Heart right ventricle (tissue), 16 donors: ENCODE measurements around the gene ZSCAN10. TPM values are rescaled to one million over a fixed set of nuclear protein-coding genes. Genes with fewer than 3 reads are reported as not detected.

Source experiments
- ATAC-seq, 8 donors: fragments of 200-7000 bp; cut with Tn5 transposase; one replicate each; pipeline ENCODE4 v1.9.1; 2020; ENCODE audit warnings: mild to moderate bottlenecking in 8 of 8, moderate library complexity in 8 of 8, moderate number of reproducible peaks in 1 of 8
- DNase-seq, 2 donors: peaks; one replicate each; pipeline ENCODE4 v3.0.0-alpha.2; 2020
- H3K27ac ChIP-seq, 10 donors: fragments of 200-600 bp; sonication (generic) in 2 of 10; one replicate each; pipeline versions ENCODE4 v1.5.0 to v1.8.0; 2020 to 2022; ENCODE audit warnings: mild to moderate bottlenecking in 3 of 10
- H3K27me3 ChIP-seq, 7 donors: fragments of 200-600 bp; one replicate each; pipeline ENCODE4 v1.8.0; 2021 to 2022; ENCODE audit warnings: mild to moderate bottlenecking in 2 of 7
- H3K36me3 ChIP-seq, 9 donors: fragments of 200-600 bp; sonication (generic) in 1 of 9; one replicate each; pipeline versions ENCODE4 v1.5.0 to v1.8.0; 2020 to 2022; ENCODE audit warnings: mild to moderate bottlenecking in 2 of 9
- H3K4me1 ChIP-seq, 9 donors: fragments of 200-600 bp; sonication (generic) in 1 of 9; one replicate each; pipeline versions ENCODE4 v1.5.0 to v1.8.0; 2020 to 2022; ENCODE audit warnings: mild to moderate bottlenecking in 4 of 9
- H3K4me3 ChIP-seq, 10 donors: fragments of 200-600 bp; sonication (generic) in 2 of 10; one replicate each; pipeline versions ENCODE4 v1.5.0 to v1.8.0; 2020 to 2022; ENCODE audit warnings: mild to moderate bottlenecking in 7 of 10, moderate library complexity in 2 of 10
- H3K9me3 ChIP-seq, 11 donors: fragments of 200-600 bp in 10 of 11; sonication (generic) in 2 of 11; one replicate each; pipeline versions ENCODE4 v1.5.0 to v1.8.0; 2013 to 2022; ENCODE audit warnings: mild to moderate bottlenecking in 2 of 11, control low read depth in 1 of 11, moderate library complexity in 1 of 11
- CTCF ChIP-seq, 9 donors: fragments of 200-600 bp; sonication (generic) in 2 of 9; IDR thresholded peaks; one replicate each; pipeline versions ENCODE4 v1.5.0 to v1.8.0; 2021 to 2022; ENCODE audit warnings: antibody characterized with exemption in 9 of 9, mild to moderate bottlenecking in 5 of 9, moderate library complexity in 1 of 9
- WGBS, 2 donors: extraction: QIAGEN DNeasy Blood & Tissue Kit; methylation state at CpG; one replicate each; pipeline ENCODE4 v1.1.7; 2013; ENCODE audit warnings: inconsistent platforms in 1 of 2; 5-methylcytosine and 5-hydroxymethylcytosine counted together
- intact Hi-C, 10 donors: fragments of 100-400 bp; cut with DNase I; formaldehyde crosslinking; loops; one replicate each; pipeline versions ENCODE4 v1.11.1 to v1.14.2; 2022
- polyA plus RNA-seq, 2 donors: library from polyadenylated mRNA; stranded (reverse); fragments of 200-250 nt; gene quantifications; one replicate each; pipeline ENCODE4 v1.2.3, GENCODE V29; 2013
- total RNA-seq, 10 donors: library from RNA; stranded (reverse); fragmentation: NEBNext Ultra II Directional in 3 of 10; extraction: Animal tissue kit (Norgen Biotek cat#: 25700) in 3 of 10; gene quantifications; one replicate each; pipeline versions ENCODE4 v1.2.1 to v1.2.4, GENCODE V29; 2021 to 2023
- donor health status: Arrhythmogenic right ventricular cardiomyopathy.
- donor health status: ischemic (EF 13 %, LVEDD 7.1; RV severe dilation, severe dysfunction).
- donor health status: healthy with polysubstance abuse.
- donor health status: DM: no; HTN: yes; CAD: no.
- donor health status: DM: no; HTN: no; CAD: no.
- donor health status: ischemic (EF 25% LVEDD 6.9; RV normal size, moderate dysfunction).
- donor health status: ischemic (EF 25% LVEDD 5.7; RV mildly dilated, moderate dysfunction).
- donor health status: healthy.
- donor health status: DM: yes; HTN: yes; CAD: no.
- donor health status: Ischemic cardiomyopathy.
- donor health status: ischemic (EF 35%, LVEDD 5.7; RV mildly dilated, moderate dysfunction).
- donor health status: nonischemic (EF 11% LVEDD 7.7; RV severe dilation, severe dysfunction).
- donor health status: DM: yes; HTN: yes; CAD: no.
- donor health status: PGD.
- donor health status: ischemic (EF 29% LVEDD 5.4; RV normal size, mild dysfunction).
- donor health status: nonischemic (EF 23%, LVEDD 6.1; RV moderate dilation, normal function).

ZSCAN10 gene
- total and polyA plus RNA-seq, 12 donors: 0.01 to 0.07 TPM; not detected in 10

GRCh38 chr16:3123986-3124886 is 25.1 kb upstream of the ZSCAN10 start:
- 0% methylated on average over 72 of the region's 72 CpGs for WGBS, 2 donors

GRCh38 chr16:3122926-3123570 is 24.0 kb upstream of the ZSCAN10 start:
- Histone ChIP-seq H3K9me3 (no peaks in the 10 kb centered on the region), H3K4me3 (peak overlapping the region in 1 of 10 donors; percentile 72), H3K36me3 (peaks cover 0 to 34% (median 16%) of the 10 kb centered on the region in 9 donors), H3K27ac (no peak overlapping the region), H3K4me1 (peaks cover 4 to 32% (median 18%) of the 10 kb centered on the region in 9 donors), H3K27me3 (no peaks in the 10 kb centered on the region)
- no peak for TF ChIP-seq CTCF (IDR thresholded peaks at IDR 0.05)
- ATAC-seq: no peak
- intact Hi-C loops: no loop called here
- DNase-seq: no peak
- WGBS, 2 donors: 56% methylated on average over 8 of the region's 8 CpGs

More at GRCh38 chr16:3123986-3124886, 25.1 kb upstream of the ZSCAN10 start:
- ATAC-seq: peak; percentile 93 to 98 (median 98)
- Histone ChIP-seq H3K27ac (peak overlapping the region; percentile 25 to 90 (median 76)), H3K4me1 (peaks cover 4 to 43% (median 29%) of the 10 kb centered on the region in 9 donors), H3K9me3 (no peaks in the 10 kb centered on the region), H3K4me3 (peak overlapping the region; percentile 39 to 99 (median 71)), H3K36me3 (peaks cover 0 to 30% (median 10%) of the 10 kb centered on the region in 9 donors), H3K27me3 (no peaks in the 10 kb centered on the region)
- intact Hi-C loops: loop anchor here in 1 of 10 donors (2.0 kb wide), 1 partner anchor 17 kb away; no protein-coding TSS in a partner anchor
- peak in 5 of 9 donors; percentile 29 to 48 (median 37) for TF ChIP-seq CTCF (IDR thresholded peaks at IDR 0.05)
- peak; percentile 96 to 97 for DNase-seq

DNA sequence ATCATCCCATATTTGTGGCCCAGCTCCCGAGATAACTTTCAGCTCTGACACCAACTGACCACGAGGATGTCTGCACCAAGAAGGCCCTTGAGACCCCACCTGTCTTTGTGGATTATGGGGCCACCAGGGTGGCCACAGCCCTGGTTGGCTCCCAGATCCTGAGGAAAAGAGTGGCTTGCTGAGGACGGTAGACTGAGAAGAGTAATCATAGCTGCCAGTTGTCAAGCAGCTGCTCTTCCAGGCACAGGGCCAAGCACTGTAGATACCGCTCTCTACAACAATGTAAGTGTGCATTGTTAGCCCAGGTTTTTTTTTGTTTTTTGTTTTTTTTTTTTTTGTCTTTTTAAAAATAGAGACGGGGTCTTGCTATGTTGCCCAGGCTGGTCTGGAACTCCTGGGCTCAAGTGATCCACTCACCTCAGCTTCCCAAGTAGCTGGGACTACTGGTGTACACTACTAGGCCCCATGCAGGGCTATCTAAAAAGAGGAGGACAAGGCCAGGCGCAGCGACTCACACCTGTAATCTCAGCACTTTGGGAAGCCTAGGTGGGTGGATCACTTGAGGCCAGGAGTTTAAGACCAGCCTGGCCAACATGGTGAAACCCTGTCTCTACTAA is 22.9 kb upstream of the ZSCAN10 start:
- no peaks in the 10 kb centered on the region for H3K27me3 ChIP-seq
- H3K9me3 ChIP-seq: no peaks in the 10 kb centered on the region
- no peak overlapping the region for H3K27ac ChIP-seq
- peaks cover 0 to 41% (median 16%) of the 10 kb centered on the region in 9 donors for H3K36me3 ChIP-seq
- H3K4me3 ChIP-seq: no peak overlapping the region
- ATAC-seq (no peak), DNase-seq (no peak)
- 51 to 53% methylated on average over 7 of the region's 7 CpGs for WGBS, 2 donors
- TF ChIP-seq CTCF (IDR thresholded peaks at IDR 0.05): no peak
- H3K4me1 ChIP-seq: peaks cover 4 to 31% (median 18%) of the 10 kb centered on the region in 9 donors
- intact Hi-C loops: no loop called here

DNA sequence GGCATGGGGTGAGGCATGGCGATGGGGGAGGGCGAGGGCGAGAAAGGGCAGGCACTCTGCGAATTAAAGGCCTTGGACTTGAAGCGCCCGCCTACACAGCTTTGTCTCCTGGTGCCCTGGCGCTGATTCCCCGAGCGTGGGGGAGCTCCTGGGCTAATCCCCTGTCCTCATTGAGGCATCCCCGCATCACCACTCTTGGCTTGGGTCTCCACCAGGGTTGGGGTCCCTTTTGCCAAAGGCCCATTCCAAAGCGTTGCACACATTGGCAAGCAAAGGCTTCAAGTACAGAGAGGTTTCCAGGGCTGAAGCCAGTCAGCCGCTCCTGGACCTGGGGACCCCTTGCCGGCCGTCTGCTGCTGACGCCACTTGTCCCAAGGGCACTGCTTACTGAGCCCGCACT is 21.3 kb upstream of the ZSCAN10 start:
- H3K9me3 ChIP-seq: no peaks in the 10 kb centered on the region
- H3K27me3 ChIP-seq: no peaks in the 10 kb centered on the region
- DNase-seq: no peak
- WGBS, 2 donors: 91 to 92% methylated on average over 15 to 16 of the region's 16 CpGs
- peaks cover 0 to 56% (median 16%) of the 10 kb centered on the region in 9 donors for H3K36me3 ChIP-seq
- H3K27ac ChIP-seq: no peak overlapping the region
- intact Hi-C loops: no loop called here
- no peak for ATAC-seq
- H3K4me1 ChIP-seq: peaks cover 4 to 31% (median 18%) of the 10 kb centered on the region in 9 donors
- TF ChIP-seq CTCF (IDR thresholded peaks at IDR 0.05): no peak
- H3K4me3 ChIP-seq: no peak overlapping the region
